SK-N-SH treated with all-trans-retinoic acid at 6 μM for 48 hours (cell line): ENCODE measurements around the gene NRXN3.

Experiments used
- ATAC-seq: fragments of 200-7000 bp; cut with Tn5 transposase; 3 replicates; pipeline ENCODE4 v1.9.1; 2020; ENCODE audit warnings: mild to moderate bottlenecking, moderate library complexity
- ARNTL ChIP-seq: fragments of 450-650 bp; formaldehyde crosslinking; IDR thresholded peaks from 2 replicates; pipeline ENCODE4 v1.5.0; 2020; ENCODE audit warnings: low read depth, mild to moderate bottlenecking, moderate library complexity, borderline replicate concordance
- CSDC2 ChIP-seq: fragments of 250-450 bp; sonication (Bioruptor Pico); IDR thresholded peaks from 2 replicates; pipeline ENCODE4 v1.5.0; 2020; ENCODE audit warnings: mild to moderate bottlenecking, moderate library complexity
- ESRRG ChIP-seq: fragments of 250-450 bp; sonication (Bioruptor Pico); IDR thresholded peaks from 2 replicates; pipeline ENCODE4 v1.6.1; 2021; ENCODE audit warnings: mild to moderate bottlenecking
- GLIS3 ChIP-seq: fragments of 250-450 bp; sonication (Bioruptor Pico); IDR thresholded peaks from 2 replicates; pipeline ENCODE4 v1.5.0; 2020; ENCODE audit warnings: mild to moderate bottlenecking, moderate library complexity
- ISL1 ChIP-seq: fragments of 250-450 bp; sonication (Bioruptor Pico); IDR thresholded peaks from 2 replicates; pipeline ENCODE4 v2.1.2; 2022; ENCODE audit warnings: mild to moderate bottlenecking, moderate library complexity
- OSR1 ChIP-seq: fragments of 250-450 bp; sonication (Bioruptor Pico); IDR thresholded peaks from 2 replicates; pipeline ENCODE4 v1.8.0; 2022; ENCODE audit warnings: moderate library complexity, mild to moderate bottlenecking, inconsistent platforms
- PATZ1 ChIP-seq: fragments of 250-450 bp; sonication (Bioruptor Pico); IDR thresholded peaks from 2 replicates; pipeline ENCODE4 v1.8.0; 2020; ENCODE audit warnings: mild to moderate bottlenecking, moderate library complexity, borderline replicate concordance
- PPARA ChIP-seq: fragments of 250-450 bp; sonication (Bioruptor Pico); IDR thresholded peaks from 2 replicates; pipeline ENCODE4 v1.5.0; 2020; ENCODE audit warnings: mild to moderate bottlenecking, borderline replicate concordance
- RARB ChIP-seq: fragments of 250-450 bp; sonication (Bioruptor Pico); IDR thresholded peaks from 2 replicates; pipeline ENCODE4 v1.8.0; 2021; ENCODE audit warnings: mild to moderate bottlenecking, moderate library complexity
- SNAI2 ChIP-seq: fragments of 250-450 bp; sonication (Bioruptor Pico); IDR thresholded peaks from 2 replicates; pipeline ENCODE4 v1.5.0; 2020; ENCODE audit warnings: mild to moderate bottlenecking, moderate library complexity
- TOX ChIP-seq: fragments of 250-450 bp; sonication (Bioruptor Pico); IDR thresholded peaks from 2 replicates; pipeline ENCODE4 v1.8.0; 2021; ENCODE audit warnings: mild to moderate bottlenecking, moderate library complexity, borderline replicate concordance
- TSHZ2 ChIP-seq: fragments of 250-450 bp; sonication (Bioruptor Pico); IDR thresholded peaks from 2 replicates; pipeline ENCODE4 v1.5.0; 2020; ENCODE audit warnings: mild to moderate bottlenecking, moderate library complexity
- ZC3H10 ChIP-seq: fragments of 250-450 bp; sonication (Bioruptor Pico); IDR thresholded peaks from 2 replicates; pipeline ENCODE4 v1.5.1; 2021; ENCODE audit warnings: mild to moderate bottlenecking, moderate library complexity
- ZFP3 ChIP-seq: fragments of 250-450 bp; sonication (Bioruptor Pico); IDR thresholded peaks from 2 replicates; pipeline ENCODE4 v1.5.0; 2020; ENCODE audit warnings: mild to moderate bottlenecking, moderate library complexity
- ZFP30 ChIP-seq: fragments of 450-650 bp; formaldehyde crosslinking; IDR thresholded peaks from 2 replicates; pipeline ENCODE4 v1.5.0; 2022; ENCODE audit warnings: mild to moderate bottlenecking, moderate library complexity
- ZNF565 ChIP-seq: fragments of 450-650 bp; formaldehyde crosslinking; conservative IDR thresholded peaks from 2 replicates; pipeline ENCODE4 v1.5.0; 2020; ENCODE audit warnings: low read depth, mild to moderate bottlenecking, moderate library complexity
- ZNF70 ChIP-seq: fragments of 450-650 bp; formaldehyde crosslinking; IDR thresholded peaks from 2 replicates; pipeline ENCODE4 v1.5.0; 2020; ENCODE audit warnings: mild to moderate bottlenecking, moderate library complexity
- ZNF8 ChIP-seq: fragments of 450-650 bp; formaldehyde crosslinking; IDR thresholded peaks from 2 replicates; pipeline ENCODE4 v1.5.0; 2020; ENCODE audit warnings: mild to moderate bottlenecking, moderate library complexity
- TF ChIP-seq, protein P1 (sequence below): fragments of 250-450 bp; sonication (Bioruptor Pico); IDR thresholded peaks from 2 replicates; pipeline ENCODE4 v1.8.0; 2021; ENCODE audit warnings: low read depth, mild to moderate bottlenecking, moderate library complexity, borderline replicate concordance
- TF ChIP-seq, protein P2 (sequence below): fragments of 250-450 bp; sonication (Bioruptor Pico); IDR thresholded peaks from 2 replicates; pipeline ENCODE4 v1.5.1; 2021; ENCODE audit warnings: mild to moderate bottlenecking, moderate library complexity

Gene NRXN3

GRCh38 chr14:79062226-79062625 lies 892.1 kb downstream of the NRXN3 start:
- TF ChIP-seq TSHZ2 (CRISPR knock-in tag) (no peak), PPARA (CRISPR knock-in tag) (no peak), SNAI2 (CRISPR knock-in tag) (no peak), TOX (CRISPR knock-in tag) (no peak), ISL1 (no peak), ZNF8 (CRISPR knock-in tag) (no peak), ZFP3 (CRISPR knock-in tag) (no peak), GLIS3 (no peak), RARB (CRISPR knock-in tag) (no peak), ZNF70 (CRISPR knock-in tag) (no peak), PATZ1 (CRISPR knock-in tag) (no peak), ZNF565 (CRISPR knock-in tag) (no peak)
- TF ChIP-seq, protein P1, sequence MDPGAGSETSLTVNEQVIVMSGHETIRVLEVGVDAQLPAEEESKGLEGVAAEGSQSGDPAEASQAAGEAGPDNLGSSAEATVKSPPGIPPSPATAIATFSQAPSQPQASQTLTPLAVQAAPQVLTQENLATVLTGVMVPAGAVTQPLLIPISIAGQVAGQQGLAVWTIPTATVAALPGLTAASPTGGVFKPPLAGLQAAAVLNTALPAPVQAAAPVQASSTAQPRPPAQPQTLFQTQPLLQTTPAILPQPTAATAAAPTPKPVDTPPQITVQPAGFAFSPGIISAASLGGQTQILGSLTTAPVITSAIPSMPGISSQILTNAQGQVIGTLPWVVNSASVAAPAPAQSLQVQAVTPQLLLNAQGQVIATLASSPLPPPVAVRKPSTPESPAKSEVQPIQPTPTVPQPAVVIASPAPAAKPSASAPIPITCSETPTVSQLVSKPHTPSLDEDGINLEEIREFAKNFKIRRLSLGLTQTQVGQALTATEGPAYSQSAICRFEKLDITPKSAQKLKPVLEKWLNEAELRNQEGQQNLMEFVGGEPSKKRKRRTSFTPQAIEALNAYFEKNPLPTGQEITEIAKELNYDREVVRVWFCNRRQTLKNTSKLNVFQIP (CRISPR knock-in tag), result no peak
- TF ChIP-seq, protein P2, sequence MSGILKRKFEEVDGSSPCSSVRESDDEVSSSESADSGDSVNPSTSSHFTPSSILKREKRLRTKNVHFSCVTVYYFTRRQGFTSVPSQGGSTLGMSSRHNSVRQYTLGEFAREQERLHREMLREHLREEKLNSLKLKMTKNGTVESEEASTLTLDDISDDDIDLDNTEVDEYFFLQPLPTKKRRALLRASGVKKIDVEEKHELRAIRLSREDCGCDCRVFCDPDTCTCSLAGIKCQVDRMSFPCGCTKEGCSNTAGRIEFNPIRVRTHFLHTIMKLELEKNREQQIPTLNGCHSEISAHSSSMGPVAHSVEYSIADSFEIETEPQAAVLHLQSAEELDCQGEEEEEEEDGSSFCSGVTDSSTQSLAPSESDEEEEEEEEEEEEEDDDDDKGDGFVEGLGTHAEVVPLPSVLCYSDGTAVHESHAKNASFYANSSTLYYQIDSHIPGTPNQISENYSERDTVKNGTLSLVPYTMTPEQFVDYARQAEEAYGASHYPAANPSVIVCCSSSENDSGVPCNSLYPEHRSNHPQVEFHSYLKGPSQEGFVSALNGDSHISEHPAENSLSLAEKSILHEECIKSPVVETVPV (CRISPR knock-in tag), result no peak
- no peak for ATAC-seq

DNA sequence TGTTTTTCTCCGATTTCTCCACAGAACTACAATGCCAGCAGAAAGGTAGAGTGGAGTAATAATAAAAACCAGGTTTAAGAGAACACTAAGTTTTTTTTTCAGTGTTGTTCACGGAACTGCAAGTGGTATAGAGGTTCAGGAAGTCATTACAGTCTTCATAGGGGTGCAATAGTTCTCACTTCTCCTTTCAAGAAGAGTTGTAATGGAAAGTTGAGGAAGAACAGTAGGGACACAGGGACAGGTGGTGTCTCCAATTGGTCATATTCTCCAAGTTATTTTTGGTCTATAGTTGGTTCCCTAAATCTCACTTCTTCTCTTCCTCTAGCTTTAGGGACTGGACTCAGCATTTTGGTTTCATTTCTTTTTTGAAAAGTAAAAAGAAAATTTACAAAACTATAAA lies 894.0 kb downstream of the NRXN3 start:
- no peak for ATAC-seq
- TF ChIP-seq CSDC2 (CRISPR knock-in tag) (no peak), ESRRG (no peak), PPARA (CRISPR knock-in tag) (no peak), TSHZ2 (CRISPR knock-in tag) (no peak), ZNF8 (CRISPR knock-in tag) (no peak), TOX (CRISPR knock-in tag) (no peak), ZFP30 (CRISPR knock-in tag) (no peak), RARB (CRISPR knock-in tag) (no peak), ISL1 (no peak)
- TF ChIP-seq, protein P1 (CRISPR knock-in tag), result no peak

DNA sequence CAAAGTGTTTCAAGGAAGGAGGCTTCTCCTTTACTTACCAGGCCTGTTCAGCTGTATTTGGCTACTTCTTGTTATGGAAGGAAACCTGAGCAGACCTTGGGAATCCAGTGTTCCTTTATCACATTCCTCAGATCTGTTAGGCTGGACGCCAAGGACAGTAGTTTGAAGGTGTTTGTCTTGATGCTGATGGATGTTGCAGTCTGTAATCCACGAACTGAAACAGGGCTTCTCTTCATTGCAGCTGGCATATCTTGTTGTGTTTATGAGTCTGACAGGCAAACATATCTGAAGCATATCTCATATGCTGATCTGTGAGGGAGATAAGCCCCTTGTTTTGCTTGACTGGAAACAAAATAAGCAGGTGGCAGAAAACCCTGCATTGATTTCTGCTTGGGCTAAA lies 904.3 kb downstream of the NRXN3 start:
- peak; percentile 32; the same call in 2 of the 3 replicates for ATAC-seq
- no peak for TF ChIP-seq PATZ1 (CRISPR knock-in tag)
- TF ChIP-seq ARNTL, result no peak
- TF ChIP-seq, protein P1 (CRISPR knock-in tag), result no peak
- no peak for TF ChIP-seq ZC3H10 (CRISPR knock-in tag)
- no peak for TF ChIP-seq OSR1 (CRISPR knock-in tag)
